Kidney (tissue), 14 donors: ENCODE measurements around the gene UBA5. TPM values are rescaled to one million over a fixed set of nuclear protein-coding genes. Genes with fewer than 3 reads are reported as not detected.

Source experiments
- DNase-seq, 5 donors: peaks; one replicate each; pipeline ENCODE4 v3.0.0-alpha.2; 2013 to 2020
- FAIRE-seq: peaks from 2 replicates; lab custom pipeline; 2012; peaks lifted over from hg19 to GRCh38; lab: Jason Lieb, UNC
- H3K27ac ChIP-seq, 2 donors: one replicate each; pipeline ENCODE4 v1.7.0; 2013; ENCODE audit warnings: low read depth in 2 of 2, low read length in 2 of 2, inconsistent platforms in 1 of 2
- H3K27me3 ChIP-seq: one replicate; pipeline ENCODE4 v1.7.1; 2013; ENCODE audit warnings: low read length, inconsistent platforms; ENCODE audit not compliant: control insufficient read depth, insufficient read depth
- H3K36me3 ChIP-seq, 3 donors: one replicate each; pipeline versions ENCODE4 v1.7.0 to v1.7.1; 2013; ENCODE audit warnings: low read length in 3 of 3, control low read depth in 1 of 3, inconsistent platforms in 1 of 3; ENCODE audit not compliant: insufficient read depth in 3 of 3, control insufficient read depth in 2 of 3
- H3K4me1 ChIP-seq, 3 donors: one replicate each; pipeline versions ENCODE4 v1.7.0 to v1.7.1; 2013; ENCODE audit warnings: low read length in 3 of 3, inconsistent platforms in 1 of 3, low read depth in 1 of 3; ENCODE audit not compliant: control insufficient read depth in 2 of 3, insufficient read depth in 2 of 3
- H3K4me3 ChIP-seq, 3 donors: one replicate each; pipeline versions ENCODE4 v1.7.0 to v1.8.1; 2013; ENCODE audit warnings: low read length in 3 of 3, control low read depth in 1 of 3, inconsistent platforms in 1 of 3
- H3K9ac ChIP-seq, 3 donors: one replicate each; pipeline versions ENCODE4 v1.7.0 to v1.7.1; 2013; ENCODE audit warnings: low read length in 3 of 3, control low read depth in 1 of 3, inconsistent platforms in 1 of 3
- H3K9me3 ChIP-seq, 3 donors: one replicate each; pipeline versions ENCODE4 v1.7.0 to v1.7.1; 2013; ENCODE audit warnings: low read length in 3 of 3, control low read depth in 1 of 3, inconsistent platforms in 1 of 3; ENCODE audit not compliant: control insufficient read depth in 2 of 3, insufficient read depth in 1 of 3
- CTCF ChIP-seq: IDR thresholded peaks from 3 replicates; pipeline ENCODE4 v1.5.1; 2012; ENCODE audit warnings: mild to moderate bottlenecking, moderate library complexity, borderline replicate concordance; ENCODE audit not compliant: insufficient read depth; ENCODE audit errors: extremely low read depth
- intact Hi-C: fragments of 100-400 bp; cut with DNase I; formaldehyde crosslinking; loops from one replicate; pipeline ENCODE4 v1.11.1; 2022
- polyA plus RNA-seq: library from polyadenylated mRNA; stranded (reverse); fragments of 350-450 nt; fragmentation: Illumina TruSeq; extraction: RNeasy Lipid Tissue Mini Kit (QIAGEN cat#74804); gene quantifications from one replicate; pipeline ENCODE4 v1.2.3, GENCODE V29; 2014; ENCODE audit warnings: low read depth, low replicate concordance; ENCODE audit not compliant: insufficient read depth
- total RNA-seq: library from RNA; stranded (reverse); fragmentation: NEBNext Ultra II Directional; extraction: Animal tissue kit (Norgen Biotek cat#: 25700); gene quantifications from one replicate; pipeline ENCODE4 v1.2.1, GENCODE V29; 2021
- donor health status: control.
- donor health status: control.
- donor health status: control.
- donor health status: control.
- donor health status: control.
- donor health status: DM: yes; HTN: yes; CAD: no.
- donor health status: Normal renal cell carcinoma (clear cell type).

Gene UBA5
- total and polyA plus RNA-seq, 2 donors from 2014 or later, result 32.1 to 45.1 TPM

GRCh38 chr3:132642539-132642847, 17.6 kb upstream of the UBA5 start:
- DNase-seq (no peak), FAIRE-seq (no peak)
- H3K4me3 ChIP-seq, result no peak overlapping the region
- no peak overlapping the region for H3K27ac ChIP-seq
- intact Hi-C loops, result loop anchor here (5.0 kb wide), 1 partner anchor 105 kb away; no protein-coding TSS in a partner anchor
- no peak for TF ChIP-seq CTCF
- H3K9ac ChIP-seq, result no peak overlapping the region
- H3K4me1 ChIP-seq, result no peaks in the 10 kb centered on the region
- H3K9me3 ChIP-seq, result no peaks in the 10 kb centered on the region
- H3K36me3 ChIP-seq, result peaks cover 0 to 21% (median 10%) of the 10 kb centered on the region in 3 donors
- H3K27me3 ChIP-seq, result no peaks in the 10 kb centered on the region

GRCh38 chr3:132643366-132643765, 16.8 kb upstream of the UBA5 start:
- Histone ChIP-seq H3K9ac (no peak overlapping the region), H3K27me3 (no peaks in the 10 kb centered on the region), H3K4me3 (no peak overlapping the region), H3K27ac (no peak overlapping the region), H3K4me1 (no peaks in the 10 kb centered on the region), H3K36me3 (peaks cover 0 to 12% (median 10%) of the 10 kb centered on the region in 3 donors), H3K9me3 (no peaks in the 10 kb centered on the region)
- DNase-seq (no peak), FAIRE-seq (no peak)
- TF ChIP-seq CTCF, result no peak
- intact Hi-C loops, result loop anchor here (5.0 kb wide), 1 partner anchor 106 kb away; no protein-coding TSS in a partner anchor

- no peak for FAIRE-seq
- no peak for TF ChIP-seq CTCF
- H3K9me3 ChIP-seq, result no peaks in the 10 kb centered on the region
Observed at GRCh38 chr3:132645058-132645457, 15.1 kb upstream of the UBA5 start.

GRCh38 chr3:132650153-132650552, 10.0 kb upstream of the UBA5 start:
- H3K36me3 ChIP-seq, result no peaks in the 10 kb centered on the region
- TF ChIP-seq CTCF, result no peak
- H3K27me3 ChIP-seq, result no peaks in the 10 kb centered on the region
- H3K9ac ChIP-seq, result no peak overlapping the region
- no peak for DNase-seq
- intact Hi-C loops, result no loop called here
- H3K9me3 ChIP-seq, result no peaks in the 10 kb centered on the region
- no peak overlapping the region for H3K27ac ChIP-seq
- H3K4me3 ChIP-seq, result no peak overlapping the region
- H3K4me1 ChIP-seq, result peaks cover 0 to 25% (median 0%) of the 10 kb centered on the region in 3 donors
- no peak for FAIRE-seq

More at GRCh38 chr3:132645058-132645457, 15.1 kb upstream of the UBA5 start:
- Histone ChIP-seq H3K9ac (no peak overlapping the region), H3K4me3 (no peak overlapping the region), H3K27ac (no peak overlapping the region), H3K27me3 (no peaks in the 10 kb centered on the region), H3K4me1 (no peaks in the 10 kb centered on the region), H3K36me3 (peaks cover 0 to 7% (median 5%) of the 10 kb centered on the region in 3 donors)
- no peak for DNase-seq
- intact Hi-C loops, result no loop called here
